GM13976 (cell line): ENCODE data around the gene CTSD.
"Not testable (repeated sequence)": the region's sequence is repeated elsewhere in the genome, so short reads cannot be mapped to it uniquely, and the experiment has no call there.

Experiments used
- DNase-seq: peaks from one replicate; pipeline ENCODE4 v3.0.0; 2012; ENCODE audit warnings: low spot score
- CTCF ChIP-seq: IDR thresholded peaks from 2 replicates; pipeline ENCODE4 v1.5.1; 2012; ENCODE audit warnings: borderline replicate concordance, mild to moderate bottlenecking; ENCODE audit not compliant: insufficient read depth; ENCODE audit errors: extremely low read depth, missing control alignments, control extremely low read depth
- in situ Hi-C: fragments of 300-500 bp; cut with MboI; formaldehyde crosslinking; loops from one replicate; pipeline ENCODE4 v1.12.0; 2022; ENCODE audit warnings: low sequenced_read_pairs, mixed read lengths, inconsistent platforms; ENCODE audit not compliant: unreplicated experiment

The CTSD gene

DNA sequence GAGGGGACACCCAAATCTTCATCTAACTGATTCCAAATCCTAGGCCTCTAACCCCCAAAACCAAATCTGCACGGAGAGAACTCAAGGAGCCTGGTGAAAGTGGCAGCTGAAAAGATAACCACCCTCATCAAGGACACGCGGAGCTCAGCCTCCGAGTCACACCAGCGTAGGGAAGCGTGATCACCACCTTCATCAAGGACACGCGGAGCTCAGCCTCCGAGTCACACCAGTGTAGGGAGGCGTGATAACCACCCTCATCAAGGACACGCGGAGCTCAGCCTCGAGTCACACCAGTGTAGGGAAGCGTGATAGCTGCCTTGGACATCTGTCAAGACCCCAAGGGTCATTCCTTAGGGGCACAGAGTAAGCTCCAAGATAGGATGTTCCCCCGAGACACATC is 41.8 kb upstream of the CTSD start:
- in situ Hi-C loops, result no loop called here
- no peak for TF ChIP-seq CTCF
- no peak for DNase-seq

DNA sequence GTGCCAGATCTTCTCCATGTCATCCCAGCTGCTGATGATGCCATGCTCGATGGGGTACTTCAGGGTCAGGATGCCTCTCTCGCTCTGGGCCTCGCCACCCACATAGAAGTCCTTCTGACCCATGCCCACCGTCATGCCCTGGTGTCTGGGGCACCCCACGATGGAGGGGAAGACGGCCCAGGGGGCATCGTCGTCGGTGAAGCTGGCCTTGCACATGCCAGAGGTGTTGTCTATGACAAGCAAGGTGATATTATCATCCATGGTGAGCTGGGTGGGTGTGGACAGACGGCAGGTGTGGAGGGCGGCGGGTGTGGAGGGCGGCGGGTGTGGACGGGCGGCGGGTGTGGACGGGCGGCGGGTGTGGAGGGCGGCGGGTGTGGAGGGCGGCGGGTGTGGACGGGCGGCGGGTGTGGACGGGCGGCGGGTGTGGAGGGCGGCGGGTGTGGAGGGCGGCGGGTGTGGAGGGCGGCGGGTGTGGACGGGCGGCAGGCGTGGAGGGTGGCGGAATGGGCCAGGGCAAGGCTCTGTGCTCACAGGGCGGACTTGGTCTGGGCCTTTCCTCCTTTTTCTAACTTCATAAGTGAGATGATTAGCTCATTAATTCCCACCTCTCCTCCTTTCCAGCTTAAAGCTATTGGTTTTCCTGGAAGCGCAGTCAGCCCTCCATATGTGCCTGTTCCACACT is 40.2 kb upstream of the CTSD start:
- in situ Hi-C loops, DNase-seq: not testable (repeated sequence)

- in situ Hi-C loops, result no loop called here
- no peak for DNase-seq
- no peak for TF ChIP-seq CTCF
Observed at GRCh38 chr11:1803246-1803645, 39.5 kb upstream of the CTSD start.

- in situ Hi-C loops, result no loop called here
- DNase-seq, result no peak
- TF ChIP-seq CTCF, result no peak
Observed at GRCh38 chr11:1797391-1798125, 33.8 kb upstream of the CTSD start.

DNA sequence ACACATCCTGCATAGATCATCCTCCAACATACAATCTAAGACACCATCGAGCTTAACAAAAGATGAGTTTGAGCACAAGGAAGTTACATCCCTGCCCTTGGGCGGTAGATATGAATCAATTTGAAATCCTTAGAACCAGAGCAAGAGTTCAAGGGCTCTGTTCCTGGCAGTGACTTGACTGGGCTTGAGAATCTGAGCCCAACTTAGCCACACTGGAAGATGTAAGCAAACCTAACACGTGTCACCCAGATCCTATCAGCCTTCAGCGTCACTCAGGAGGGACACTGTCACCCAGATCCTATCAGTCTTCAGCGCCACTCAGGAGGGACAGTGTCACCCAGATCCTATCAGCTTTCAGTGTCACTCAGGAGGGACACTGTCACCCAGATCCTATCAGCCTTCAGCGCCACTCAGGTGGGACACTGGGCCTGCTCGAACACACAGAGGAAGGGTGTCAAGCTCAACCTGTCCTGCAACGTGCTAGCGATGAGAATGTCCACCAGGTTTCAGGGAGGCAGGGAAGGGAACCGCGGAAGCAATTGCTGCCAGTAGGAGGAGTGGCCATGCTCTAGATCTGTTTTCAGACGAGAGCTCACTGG is 32.8 kb upstream of the CTSD start:
- in situ Hi-C loops, result no loop called here
- no peak for TF ChIP-seq CTCF
- DNase-seq, result no peak

GRCh38 chr11:1793081-1793480 is 29.4 kb upstream of the CTSD start:
- in situ Hi-C loops, result no loop called here
- no peak for DNase-seq
- no peak for TF ChIP-seq CTCF

DNA sequence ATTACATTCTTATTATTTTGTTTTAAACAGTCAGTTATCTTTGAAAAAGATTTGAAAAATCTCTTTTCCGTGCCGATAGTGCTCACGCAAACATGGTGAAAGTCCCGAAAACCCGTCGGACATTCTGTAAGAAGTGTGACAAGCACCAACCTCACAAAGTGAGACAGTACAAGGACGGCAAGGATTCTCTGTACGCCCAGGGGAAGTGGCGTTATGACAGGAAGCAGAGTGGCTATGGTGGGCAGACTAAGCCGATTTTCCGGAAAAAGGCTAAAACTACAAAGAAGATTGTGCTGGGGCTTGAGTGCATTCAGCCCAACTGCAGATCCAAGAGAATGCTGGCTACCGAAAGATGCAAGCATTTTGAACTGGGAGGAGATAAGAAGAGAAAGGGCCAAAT is 28.7 kb upstream of the CTSD start:
- in situ Hi-C loops, result no loop called here
- DNase-seq, result no peak
- no peak for TF ChIP-seq CTCF
